K562 (cell line): ENCODE data around the gene TEPSIN. TPM values are rescaled to one million over a fixed set of nuclear protein-coding genes. Genes with fewer than 3 reads are reported as not detected.
A peak's percentile ranks its signal among the peaks of the same experiment; 100 is the strongest.

ENCODE experiments used
- ATAC-seq: fragments of 200-7000 bp; cut with Tn5 transposase; 3 replicates; pipeline ENCODE4 v1.9.1; 2020; ENCODE audit warnings: moderate library complexity
- Bru-seq: library from RNA; stranded (reverse); fragments of 400-500 nt; gene quantifications from one replicate; lab custom pipeline; 2021; lab: Mats Ljungman, UMichigan
- BruChase-seq, 2 experiments: library from RNA; stranded (reverse); fragments of 400-500 nt; gene quantifications; one replicate each; lab custom pipeline; 2021; lab: Mats Ljungman, UMichigan
- BruUV-seq: library from RNA; stranded (reverse); fragments of 400-500 nt; replicated peaks from 2 replicates; lab custom pipeline; 2021; lab: Mats Ljungman, UMichigan
- CTCF ChIA-PET: fragments of 300-600 bp; formaldehyde crosslinking; extraction: SDS; loops from one replicate; lab custom pipeline; 2021; ENCODE audit warnings: low intra/inter-chr PET ratio; lab: Yijun Ruan, JAX
- POLR2A ChIA-PET: fragments of 300-600, 350-650 bp; sonication (Branson Sonifier 250); formaldehyde crosslinking; extraction: SDS; loops from one replicate; lab custom pipeline; 2021; ENCODE audit warnings: antibody characterized with exemption, inconsistent platforms; lab: Yijun Ruan, JAX
- DNase-seq, 4 experiments: peaks; one replicate each; pipeline versions ENCODE4 v3.0.0 to v3.0.0-alpha.2; 2011 to 2018; ENCODE audit warnings: low spot score in 3 of 4, mixed read lengths in 3 of 4; ENCODE audit errors: extremely low read depth in 1 of 4
- FAIRE-seq: peaks from 2 replicates; lab custom pipeline; 2011; peaks lifted over from hg19 to GRCh38; lab: Jason Lieb, UNC
- H2AFZ ChIP-seq: 2 replicates; pipeline ENCODE4 v1.6.0; 2011; ENCODE audit warnings: low read depth, low read length, control low read depth, inconsistent platforms
- H3K27ac ChIP-seq: fragments of 200-600 bp; 3 replicates; pipeline ENCODE4 v1.8.0; 2011; ENCODE audit warnings: low read depth, mild to moderate bottlenecking, control low read depth, inconsistent platforms, low read length, moderate library complexity, mixed read lengths; ENCODE audit errors: extremely low read depth
- H3K27me3 ChIP-seq, 2 experiments: fragments of 300-600 bp in 1 of 2; 2 replicates in 1 of 2; 3 replicates in 1 of 2; pipeline versions ENCODE4 v1.6.0 to v1.8.0; 2011; ENCODE audit warnings: inconsistent platforms in 2 of 2, low read length in 2 of 2, mild to moderate bottlenecking in 1 of 2, mixed read lengths in 1 of 2, moderate library complexity in 1 of 2; ENCODE audit not compliant: control insufficient read depth in 2 of 2, insufficient read depth in 2 of 2
- H3K36me3 ChIP-seq: fragments of 300-600 bp; 3 replicates; pipeline ENCODE4 v1.8.0; 2011; ENCODE audit warnings: mild to moderate bottlenecking, low read length, inconsistent platforms; ENCODE audit not compliant: control insufficient read depth, insufficient read depth
- H3K4me1 ChIP-seq, 2 experiments: fragments of 200-600 bp in 1 of 2; replicated peaks in 1 of 2; 2 replicates in 1 of 2; 3 replicates in 1 of 2; pipeline versions ENCODE4 v1.5.1 to v1.8.0; 2011; ENCODE audit warnings: inconsistent platforms in 2 of 2, low read length in 2 of 2, mild to moderate bottlenecking in 1 of 2, mixed read lengths in 1 of 2, moderate library complexity in 1 of 2; ENCODE audit not compliant: control insufficient read depth in 2 of 2, insufficient read depth in 2 of 2
- H3K4me2 ChIP-seq: 2 replicates; pipeline ENCODE4 v1.6.1; 2011; ENCODE audit warnings: low read length, control low read depth, inconsistent platforms, mixed read lengths; ENCODE audit not compliant: insufficient read depth
- H3K4me3 ChIP-seq: fragments of 200-600 bp; sonication (generic), shearing (Covaris generic); 2 replicates; pipeline ENCODE4 v1.5.1; 2016; ENCODE audit warnings: control low read depth, inconsistent platforms
- H3K79me2 ChIP-seq: fragments of 200-600 bp; 3 replicates; pipeline ENCODE4 v1.8.0; 2011; ENCODE audit warnings: low read length, inconsistent platforms; ENCODE audit not compliant: control insufficient read depth, insufficient read depth
- H3K9ac ChIP-seq, 2 experiments: 2 replicates each; pipeline versions ENCODE4 v1.6.0 to v1.6.1; 2011; ENCODE audit warnings: low read depth in 2 of 2, low read length in 2 of 2, control low read depth in 1 of 2, inconsistent platforms in 1 of 2, mild to moderate bottlenecking in 1 of 2, mixed read lengths in 1 of 2; ENCODE audit not compliant: insufficient read depth in 1 of 2
- H3K9me1 ChIP-seq: one replicate; pipeline ENCODE4 v1.6.0; 2011; ENCODE audit warnings: inconsistent platforms, mild to moderate bottlenecking, low read length, moderate library complexity; ENCODE audit not compliant: control insufficient read depth, insufficient read depth
- H3K9me3 ChIP-seq: replicated peaks from 2 replicates; pipeline ENCODE4 v1.5.1; 2011; ENCODE audit warnings: low read depth, low read length, inconsistent platforms; ENCODE audit not compliant: control insufficient read depth, insufficient read depth
- H4K20me1 ChIP-seq: replicated peaks from 2 replicates; pipeline ENCODE4 v1.6.1; 2011; ENCODE audit warnings: low read length, inconsistent platforms, mixed read lengths; ENCODE audit not compliant: control insufficient read depth, insufficient read depth
- ASH1L ChIP-seq: fragments of 450-650 bp; IDR thresholded peaks from 2 replicates; pipeline ENCODE4 v1.6.1; 2018; ENCODE audit warnings: borderline replicate concordance, mild to moderate bottlenecking, low read depth; ENCODE audit not compliant: partially characterized antibody
- BRD9 ChIP-seq: fragments of 450-650 bp; IDR thresholded peaks from 2 replicates; pipeline ENCODE4 v1.6.1; 2018; ENCODE audit warnings: low read depth; ENCODE audit not compliant: partially characterized antibody
- ILF3 ChIP-seq: fragments of 450-650 bp; IDR thresholded peaks from 2 replicates; pipeline ENCODE4 v1.6.1; 2018; ENCODE audit warnings: antibody characterized with exemption, mild to moderate bottlenecking, moderate library complexity, borderline replicate concordance
- NR3C1 ChIP-seq: sonication (generic); formaldehyde crosslinking; IDR thresholded peaks from 2 replicates; pipeline ENCODE4 v1.8.1; 2022; ENCODE audit warnings: missing genetic modification reagents
- TCF15 ChIP-seq: fragments of 250-450 bp; sonication (Bioruptor Pico); IDR thresholded peaks from 2 replicates; pipeline ENCODE4 v1.8.0; 2022; ENCODE audit warnings: moderate library complexity, mild to moderate bottlenecking, inconsistent platforms
- ZNF232 ChIP-seq: sonication (generic); formaldehyde crosslinking; IDR thresholded peaks from 2 replicates; pipeline ENCODE4 v1.8.0; 2022; ENCODE audit warnings: mild to moderate bottlenecking, missing genetic modification reagents
- ZZZ3 ChIP-seq: fragments of 450-650 bp; IDR thresholded peaks from 2 replicates; pipeline ENCODE4 v1.6.1; 2016; ENCODE audit warnings: antibody characterized with exemption, mild to moderate bottlenecking, moderate library complexity
- WGBS: fragments of 100-300 bp; shearing (Covaris generic); methylation state at CpG from one replicate; pipeline ENCODE4 v1.1.6; 2016; ENCODE audit warnings: low coverage, mixed read lengths; ENCODE audit not compliant: insufficient coverage; ENCODE audit errors: missing lambda C conversion rate; 5-methylcytosine and 5-hydroxymethylcytosine counted together
- in situ Hi-C: fragments of 300-500 bp; cut with MboI; formaldehyde crosslinking; loops from 4 replicates; pipeline ENCODE4 v1.15.0; 2018; ENCODE audit warnings: inconsistent platforms, mixed read lengths
- intact Hi-C: fragments of 100-400 bp; cut with micrococcal nuclease; formaldehyde crosslinking; loops from 2 replicates; pipeline ENCODE4 v1.14.2; 2022
- long read RNA-seq, 3 experiments: library from polyadenylated mRNA in 2 of 3; library from RNA in 1 of 3; unstranded in 2 of 3; stranded (forward) in 1 of 3; transcript quantifications; one replicate each; pipeline ENCODE4 v2.0.0, GENCODE V29; 2019 to 2022
- polyA minus RNA-seq, 3 experiments: library from RNA; depleted of rRNA, polyadenylated mRNA; stranded (reverse); fragments of >200 nt; gene quantifications; 2 replicates each; pipeline ENCODE4 v1.2.3, GENCODE V29; 2011
- polyA plus RNA-seq, 8 experiments: library from polyadenylated mRNA; depleted of rRNA in 4 of 8; stranded (reverse) in 5 of 8; unstranded in 3 of 8; fragments of >200 nt; fragmentation: Nextera tagmentation in 2 of 8; fragmentation: Illumina TruSeq in 1 of 8; extraction: Ambion mirVana in 2 of 8; extraction: Trizol in 1 of 8; gene quantifications; 2 replicates each; pipeline versions ENCODE4 v1.2.1 to v1.2.3, GENCODE V29; 2011 to 2014; ENCODE audit warnings: inconsistent platforms in 1 of 8, missing spikeins in 1 of 8
- total RNA-seq, 7 experiments: library from RNA; depleted of rRNA in 6 of 7; stranded (reverse); fragments of >200 nt in 6 of 7; fragmentation: Illumina TruSeq in 2 of 7; extraction: Trizol in 2 of 7; gene quantifications; 2 replicates each; pipeline versions ENCODE4 v1.2.1 to v1.2.3, GENCODE V29; 2011 to 2021; ENCODE audit warnings: low replicate concordance in 1 of 7
- TF ChIP-seq, protein P1 (sequence below): sonication (generic); formaldehyde crosslinking; IDR thresholded peaks from 2 replicates; pipeline ENCODE4 v1.8.0; 2023; ENCODE audit warnings: mild to moderate bottlenecking, missing genetic modification reagents

TEPSIN gene, protein sequence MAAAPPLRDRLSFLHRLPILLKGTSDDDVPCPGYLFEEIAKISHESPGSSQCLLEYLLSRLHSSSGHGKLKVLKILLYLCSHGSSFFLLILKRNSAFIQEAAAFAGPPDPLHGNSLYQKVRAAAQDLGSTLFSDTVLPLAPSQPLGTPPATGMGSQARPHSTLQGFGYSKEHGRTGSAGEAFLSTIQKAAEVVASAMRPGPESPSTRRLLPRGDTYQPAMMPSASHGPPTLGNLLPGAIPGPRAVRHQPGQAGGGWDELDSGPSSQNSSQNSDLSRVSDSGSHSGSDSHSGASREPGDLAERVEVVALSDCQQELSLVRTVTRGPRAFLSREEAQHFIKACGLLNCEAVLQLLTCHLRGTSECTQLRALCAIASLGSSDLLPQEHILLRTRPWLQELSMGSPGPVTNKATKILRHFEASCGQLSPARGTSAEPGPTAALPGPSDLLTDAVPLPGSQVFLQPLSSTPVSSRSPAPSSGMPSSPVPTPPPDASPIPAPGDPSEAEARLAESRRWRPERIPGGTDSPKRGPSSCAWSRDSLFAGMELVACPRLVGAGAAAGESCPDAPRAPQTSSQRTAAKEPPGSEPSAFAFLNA
- 40.8 and 141 TPM in 2 replicates for total RNA-seq (2011; cell fraction: chromatin; rRNA removed; ENCODE audit: low replicate concordance)
- total RNA-seq (2011; cell fraction: nucleolus; rRNA removed): 87.2 and 95.9 TPM in 2 replicates
- 46.2 and 50.4 TPM in 2 replicates for total RNA-seq (2011; cell fraction: nucleoplasm; rRNA removed)
- total RNA-seq (2014; rRNA removed) (10.0 and 18.0 TPM in 2 replicates), total RNA-seq (2014; rRNA removed; fragmentation: Illumina TruSeq; extraction: Trizol) (1.8 and 2.1 TPM in 2 replicates), total RNA-seq (2015; rRNA removed; fragmentation: Illumina TruSeq; extraction: Trizol) (5.1 and 5.7 TPM in 2 replicates), total RNA-seq (2021) (24.8 and 29.8 TPM in 2 replicates), polyA plus RNA-seq (2011; rRNA removed) (6.6 and 9.8 TPM in 2 replicates), polyA plus RNA-seq (2014; fragmentation: Illumina TruSeq; extraction: Trizol) (5.3 and 7.2 TPM in 2 replicates), polyA plus RNA-seq (2014; fragmentation: Nextera tagmentation; extraction: Ambion mirVana) (under 1 TPM; 0.80 to 0.81 TPM), polyA plus RNA-seq (2014; rRNA removed) (15.2 and 22.7 TPM in 2 replicates), polyA minus RNA-seq (2011; rRNA and poly(A)+ RNA removed) (3.7 and 4.7 TPM in 2 replicates), Bru-seq, nascent RNA (percentile 57 among the genes with signal in this experiment), BruChase-seq, experiment 1, labeled RNA remaining after a 2-hour chase (percentile 53 among the genes with signal in this experiment), BruChase-seq, experiment 2, labeled RNA remaining after a 6-hour chase (percentile 59 among the genes with signal in this experiment)
- polyA plus RNA-seq (2011; cell fraction: cytosol; rRNA removed): 8.0 and 15.3 TPM in 2 replicates
- polyA plus RNA-seq (2011; cell fraction: nucleus; rRNA removed): 105 and 184 TPM in 2 replicates
- 12.5 and 21.3 TPM in 2 replicates for polyA plus RNA-seq (2012)
- polyA minus RNA-seq (2011; cell fraction: cytosol; rRNA and poly(A)+ RNA removed): 4.6 and 6.4 TPM in 2 replicates
- polyA minus RNA-seq (2011; cell fraction: nucleus; rRNA and poly(A)+ RNA removed): 37.2 and 42.8 TPM in 2 replicates
- long read RNA-seq, experiment 1, partial matches to known transcripts: 0 of 8 reads
- long read RNA-seq, experiment 1, other reads (novel, unspliced or antisense): 7 of 8 reads
- long read RNA-seq, experiment 2, partial matches to known transcripts: 2 of 13 reads
- long read RNA-seq, experiment 2, other reads (novel, unspliced or antisense): 7 of 13 reads
- long read RNA-seq, experiment 3: 0 reads

DNA sequence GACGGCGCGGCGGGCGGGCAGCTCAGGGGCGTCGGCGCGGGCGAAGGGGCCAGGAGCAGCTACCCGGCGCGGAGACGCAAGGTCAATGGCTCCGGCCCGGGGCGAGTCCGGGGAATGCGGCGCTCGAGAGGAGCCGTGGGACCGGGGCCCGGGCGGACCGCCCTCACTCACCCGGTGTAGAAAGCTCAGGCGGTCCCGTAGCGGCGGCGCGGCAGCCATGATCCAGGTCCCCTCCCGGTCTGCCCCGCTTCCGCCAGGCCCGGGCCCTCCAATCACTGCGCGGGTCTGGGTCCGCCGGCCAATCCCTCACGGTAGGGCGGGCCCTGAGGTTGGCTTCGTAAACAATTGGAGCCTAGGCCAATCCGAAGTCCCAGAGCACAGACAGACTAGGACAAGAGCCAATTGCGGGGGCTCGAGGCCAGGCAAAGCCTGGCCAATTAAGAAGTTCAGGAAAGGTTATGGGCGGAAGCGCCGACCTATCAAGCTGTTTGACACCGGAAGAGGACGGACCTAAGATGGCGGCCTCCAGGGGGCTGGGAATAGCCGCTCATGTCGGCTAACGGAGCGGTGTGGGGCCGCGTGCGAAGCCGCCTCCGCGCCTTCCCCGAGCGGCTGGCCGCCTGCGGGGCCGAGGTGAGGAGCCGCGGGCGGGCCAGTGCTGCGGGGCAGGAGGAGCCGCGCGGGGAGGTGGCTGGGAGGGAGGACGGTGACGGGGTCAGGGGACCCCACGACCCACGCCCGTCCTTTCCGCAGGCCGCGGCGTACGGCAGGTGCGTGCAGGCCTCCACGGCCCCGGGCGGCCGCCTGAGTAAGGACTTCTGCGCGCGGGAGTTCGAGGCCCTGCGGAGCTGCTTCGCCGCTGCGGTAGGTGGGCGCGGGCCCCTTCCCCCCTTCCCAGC is at the start of gene TEPSIN, which contains the start of gene NDUFAF8:
TSS of gene TEPSIN (minus strand) at position 241 of the 899 bp plus-strand sequence. CDS start at position 219, 22 bp downstream.
TSS of gene NDUFAF8 (plus strand) at position 504 of the 899 bp plus-strand sequence. CDS start at position 550, 46 bp downstream.
- intact Hi-C loops (loop anchor here (10.0 kb wide), 1 partner anchor 224 kb away; no protein-coding TSS in a partner anchor), in situ Hi-C loops (loop anchor here (25.0 kb wide), 1 partner anchor 102 kb away; no protein-coding TSS in a partner anchor)
- Histone ChIP-seq H4K20me1 (peaks cover 27% of the 10 kb centered on the region), H2AFZ (peak within 1 kb of the TSS; percentile 86), H3K9ac (peak within 1 kb of the TSS; percentile 85 to 99), H3K4me2 (peak within 1 kb of the TSS; percentile 89), H3K4me3 (peak within 1 kb of the TSS; percentile 82), H3K79me2 (peaks cover 34% of the 10 kb centered on the region), H3K9me3 (no peaks in the 10 kb centered on the region), H3K36me3 (peaks cover 15% of the 10 kb centered on the region; the same call in 1 of the 3 replicates), H3K27me3 (no peaks in the 10 kb centered on the region), H3K4me1 (peaks cover 28 to 89% of the 10 kb centered on the region in 2 experiments), H3K9me1 (peaks cover 9% of the 10 kb centered on the region), H3K27ac (peak within 1 kb of the TSS; percentile 82)
- ChIA-PET CTCF (interaction anchor here (0.6 kb wide), 2 partner anchors 12 to 282 kb away, joined by 3 to 4 read pairs; no protein-coding TSS in a partner anchor), POLR2A (interaction anchor here (0.7 to 1.5 kb wide), 13 partner anchors 9 to 939 kb away, joined by 3 to 6 read pairs (median 4); partner anchors contain the start of gene CEP131)
- no TSS peak for BruUV-seq
- FAIRE-seq: peak; percentile 100
- peak; percentile 97 to 100 (median 98) for DNase-seq
- peak; percentile 97 for ATAC-seq
- WGBS: under 1% methylated on average over 87 of the region's 100 CpGs
- TF ChIP-seq ZZZ3: no peak
- peak; percentile 92 for TF ChIP-seq NR3C1 (CRISPR knock-in tag)
- no peak for TF ChIP-seq ILF3
- peak; percentile 100 for TF ChIP-seq ASH1L
- no peak for TF ChIP-seq TCF15 (CRISPR knock-in tag)
- TF ChIP-seq, protein P1, sequence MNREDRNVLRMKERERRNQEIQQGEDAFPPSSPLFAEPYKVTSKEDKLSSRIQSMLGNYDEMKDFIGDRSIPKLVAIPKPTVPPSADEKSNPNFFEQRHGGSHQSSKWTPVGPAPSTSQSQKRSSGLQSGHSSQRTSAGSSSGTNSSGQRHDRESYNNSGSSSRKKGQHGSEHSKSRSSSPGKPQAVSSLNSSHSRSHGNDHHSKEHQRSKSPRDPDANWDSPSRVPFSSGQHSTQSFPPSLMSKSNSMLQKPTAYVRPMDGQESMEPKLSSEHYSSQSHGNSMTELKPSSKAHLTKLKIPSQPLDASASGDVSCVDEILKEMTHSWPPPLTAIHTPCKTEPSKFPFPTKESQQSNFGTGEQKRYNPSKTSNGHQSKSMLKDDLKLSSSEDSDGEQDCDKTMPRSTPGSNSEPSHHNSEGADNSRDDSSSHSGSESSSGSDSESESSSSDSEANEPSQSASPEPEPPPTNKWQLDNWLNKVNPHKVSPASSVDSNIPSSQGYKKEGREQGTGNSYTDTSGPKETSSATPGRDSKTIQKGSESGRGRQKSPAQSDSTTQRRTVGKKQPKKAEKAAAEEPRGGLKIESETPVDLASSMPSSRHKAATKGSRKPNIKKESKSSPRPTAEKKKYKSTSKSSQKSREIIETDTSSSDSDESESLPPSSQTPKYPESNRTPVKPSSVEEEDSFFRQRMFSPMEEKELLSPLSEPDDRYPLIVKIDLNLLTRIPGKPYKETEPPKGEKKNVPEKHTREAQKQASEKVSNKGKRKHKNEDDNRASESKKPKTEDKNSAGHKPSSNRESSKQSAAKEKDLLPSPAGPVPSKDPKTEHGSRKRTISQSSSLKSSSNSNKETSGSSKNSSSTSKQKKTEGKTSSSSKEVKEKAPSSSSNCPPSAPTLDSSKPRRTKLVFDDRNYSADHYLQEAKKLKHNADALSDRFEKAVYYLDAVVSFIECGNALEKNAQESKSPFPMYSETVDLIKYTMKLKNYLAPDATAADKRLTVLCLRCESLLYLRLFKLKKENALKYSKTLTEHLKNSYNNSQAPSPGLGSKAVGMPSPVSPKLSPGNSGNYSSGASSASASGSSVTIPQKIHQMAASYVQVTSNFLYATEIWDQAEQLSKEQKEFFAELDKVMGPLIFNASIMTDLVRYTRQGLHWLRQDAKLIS (CRISPR knock-in tag): no peak; the same call in 1 of the 2 replicates
- no peak for TF ChIP-seq ZNF232 (CRISPR knock-in tag)
- no peak for TF ChIP-seq BRD9
